Glomerular visceral epithelial cell (primary cell): ENCODE data around the gene LHFPL6.
A peak's percentile ranks its signal among the peaks of the same experiment; 100 is the strongest.

Experiments
- DNase-seq: peaks from one replicate; pipeline ENCODE4 v3.0.0-alpha.2; 2016; ENCODE audit errors: extremely low spot score

Gene LHFPL6

GRCh38 chr13:39590466-39591036, 12.4 kb downstream of the LHFPL6 start:
- no peak for DNase-seq

- DNase-seq: no peak
Measured at GRCh38 chr13:39588384-39588783, 14.6 kb downstream of the LHFPL6 start.

GRCh38 chr13:39587939-39588338, 15.1 kb downstream of the LHFPL6 start:
- no peak for DNase-seq

- DNase-seq: no peak
Measured at GRCh38 chr13:39586958-39587605, 15.9 kb downstream of the LHFPL6 start.

DNA sequence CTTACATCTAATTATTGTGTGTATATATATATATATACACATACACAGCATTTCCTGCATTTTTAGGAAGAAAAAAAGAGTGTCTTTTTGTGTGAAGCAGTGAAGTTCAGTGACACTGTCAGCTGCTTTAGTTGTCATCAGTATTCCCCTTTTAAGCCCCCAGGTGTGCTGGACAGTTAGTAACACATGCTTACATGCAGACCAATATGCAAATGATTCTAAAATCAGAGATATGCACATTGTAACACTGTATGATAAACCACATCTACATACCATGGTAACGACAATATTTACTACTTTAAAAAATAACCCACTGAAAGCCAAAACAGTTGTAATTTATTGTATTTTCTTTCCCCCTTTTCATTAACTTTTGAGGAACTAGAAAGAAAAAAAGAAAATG, 16.8 kb downstream of the LHFPL6 start:
- no peak for DNase-seq

GRCh38 chr13:39585219-39585618, 17.8 kb downstream of the LHFPL6 start:
- DNase-seq: no peak

DNA sequence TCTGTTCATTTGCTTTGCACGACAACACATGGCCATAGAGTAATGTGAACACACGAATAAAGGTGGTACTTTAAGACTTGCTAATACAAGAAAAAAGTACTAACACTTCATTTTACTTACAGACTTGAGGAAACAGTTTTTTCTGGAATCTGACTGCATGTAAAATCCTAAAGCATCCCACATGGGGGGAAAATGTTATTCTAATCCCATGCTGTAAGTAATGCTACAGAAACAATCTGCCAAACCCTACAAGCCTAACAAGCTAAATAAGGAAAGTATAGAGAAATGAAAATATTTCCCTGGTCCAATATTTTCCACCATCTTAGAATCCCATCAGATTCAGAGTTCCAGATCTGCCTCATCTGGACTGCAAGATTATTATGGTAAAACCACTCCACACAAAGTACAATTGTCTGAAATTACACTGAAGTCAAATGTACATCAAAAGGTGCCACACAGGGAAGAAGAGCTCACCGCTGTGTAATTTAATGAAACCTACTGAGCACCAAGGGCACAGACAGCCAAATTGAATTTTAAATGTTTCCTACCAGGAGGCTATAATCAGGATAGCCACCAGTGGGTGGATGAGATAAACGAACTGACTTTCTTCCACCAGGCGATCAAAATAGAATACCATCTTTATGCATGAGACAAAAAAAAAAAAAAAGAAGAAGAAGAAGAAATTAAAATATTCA, 22.0 kb downstream of the LHFPL6 start:
- DNase-seq: no peak

DNA sequence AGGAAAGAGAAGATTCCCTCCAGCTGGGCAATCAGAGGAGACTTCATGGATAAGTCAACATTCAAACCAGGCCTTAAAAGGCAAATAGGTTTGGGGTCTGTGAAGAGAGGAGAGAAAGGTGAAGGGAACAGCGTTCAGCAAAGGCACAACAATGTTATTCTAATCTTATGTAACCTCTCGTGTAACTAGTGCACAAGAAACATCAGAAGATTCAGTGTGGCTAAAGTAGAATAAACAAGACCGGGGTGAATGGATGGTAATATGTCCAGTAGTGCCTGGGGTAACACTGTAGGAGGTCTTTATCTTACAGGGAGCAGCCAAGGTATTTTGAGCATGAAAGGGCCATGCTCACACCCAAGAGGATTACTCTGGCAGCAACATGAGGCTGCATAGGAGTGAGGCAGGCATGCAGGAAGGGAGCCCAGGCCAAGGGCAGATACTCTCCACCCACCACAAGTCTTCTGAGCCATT, 24.1 kb downstream of the LHFPL6 start:
- DNase-seq: no peak

- DNase-seq: no peak
Measured at GRCh38 chr13:39577838-39578491, 25.0 kb downstream of the LHFPL6 start.

DNA sequence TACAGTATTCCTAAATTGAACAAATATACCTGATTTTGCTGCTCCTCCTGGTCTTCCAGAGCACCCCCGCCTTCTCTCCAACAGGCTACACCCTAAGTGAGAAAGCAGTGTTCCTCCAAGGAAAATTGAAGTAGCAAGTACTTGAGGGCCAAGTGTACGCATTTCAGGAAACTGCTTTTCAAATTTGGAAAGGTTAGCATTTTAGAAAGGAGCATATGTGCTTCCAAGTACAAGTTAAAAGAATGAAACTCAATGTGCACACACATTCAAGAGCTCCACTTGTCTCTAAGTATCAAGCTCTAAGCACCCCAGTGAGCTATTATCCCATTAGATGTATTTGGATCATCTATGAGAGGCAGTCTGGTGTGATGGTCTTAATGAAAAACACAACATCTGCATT, 25.8 kb downstream of the LHFPL6 start:
- DNase-seq: no peak

GRCh38 chr13:39575641-39576238, 27.3 kb downstream of the LHFPL6 start:
- no peak for DNase-seq

- DNase-seq: no peak
Measured at GRCh38 chr13:39571502-39572092, 31.4 kb downstream of the LHFPL6 start.

GRCh38 chr13:39567569-39567968, 35.4 kb downstream of the LHFPL6 start:
- no peak for DNase-seq

GRCh38 chr13:39566216-39566869, 36.6 kb downstream of the LHFPL6 start:
- no peak for DNase-seq

GRCh38 chr13:39565036-39565949, 37.7 kb downstream of the LHFPL6 start:
- peak; percentile 82 for DNase-seq

- no peak for DNase-seq
Measured at GRCh38 chr13:39563470-39563735, 39.6 kb downstream of the LHFPL6 start.

- no peak for DNase-seq
Measured at GRCh38 chr13:39561971-39562370, 41.0 kb downstream of the LHFPL6 start.

- no peak for DNase-seq
Measured at GRCh38 chr13:39559847-39560246, 43.1 kb downstream of the LHFPL6 start.

GRCh38 chr13:39557285-39557955, 45.6 kb downstream of the LHFPL6 start:
- DNase-seq: no peak

DNA sequence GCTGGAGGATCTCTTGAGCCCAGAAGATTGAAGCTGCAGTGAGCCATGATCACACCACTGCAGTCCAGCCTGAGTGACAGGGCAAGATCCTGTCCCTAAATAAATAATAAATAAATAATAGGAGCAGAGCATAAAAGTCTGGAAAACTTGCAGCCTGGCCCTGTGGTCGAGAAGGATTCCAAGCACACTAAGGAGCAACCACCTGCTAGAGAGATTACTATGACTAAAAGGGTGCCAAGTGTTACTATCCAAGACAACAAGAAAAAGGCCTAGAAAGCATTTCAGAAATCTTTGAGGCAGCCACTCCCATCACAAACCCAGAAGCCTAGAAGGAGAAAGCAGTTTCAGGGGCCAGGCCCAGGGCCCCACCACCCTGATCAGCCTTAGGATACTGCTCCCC, 46.1 kb downstream of the LHFPL6 start:
- DNase-seq: no peak
